Measurements from ENCODE around the gene OSBPL3.

Gene OSBPL3

GRCh38 chr7:24824400-24824799 lies 155.6 kb downstream of the OSBPL3 start:
- no peak for DNase-seq (ENCODE audit: low read depth, low spot score)
- Histone ChIP-seq H3K9me3 (ENCODE audit: low read depth, low read length) (no peaks in the 10 kb centered on the region), H3K9ac (ENCODE audit: insufficient read length) (no peak overlapping the region), H3K27ac (no peak overlapping the region), H3K36me3 (ENCODE audit: insufficient read depth, low read length) (no peaks in the 10 kb centered on the region), H3K4me3 (no peak overlapping the region)
- TF ChIP-seq POLR2AphosphoS5 (IDR thresholded peaks at IDR 0.05; ENCODE audit: borderline replicate concordance, low read depth, low read length) = no peak
- TF ChIP-seq FOXP2 (optimal IDR thresholded peaks at IDR 0.05; ENCODE audit: control extremely low read depth, extremely low read length, insufficient read depth) = no peak
- no peak for TF ChIP-seq EZH2 (IDR thresholded peaks at IDR 0.05)

- Histone ChIP-seq H3K9ac (ENCODE audit: insufficient read length) (no peak overlapping the region), H3K27ac (no peak overlapping the region)
Observed at GRCh38 chr7:24821754-24822054, 158.3 kb downstream of the OSBPL3 start.

GRCh38 chr7:24821045-24821753 lies 158.8 kb downstream of the OSBPL3 start:
- TF ChIP-seq POLR2AphosphoS5 (IDR thresholded peaks at IDR 0.05; ENCODE audit: borderline replicate concordance, low read depth, low read length) (no peak), FOXP2 (optimal IDR thresholded peaks at IDR 0.05; ENCODE audit: control extremely low read depth, extremely low read length, insufficient read depth) (no peak), EZH2 (IDR thresholded peaks at IDR 0.05) (no peak)
- H3K36me3 ChIP-seq (ENCODE audit: insufficient read depth, low read length) = no peaks in the 10 kb centered on the region
- no peak overlapping the region for H3K9ac ChIP-seq (ENCODE audit: insufficient read length)
- no peaks in the 10 kb centered on the region for H3K9me3 ChIP-seq (ENCODE audit: low read depth, low read length)
- no peak overlapping the region for H3K27ac ChIP-seq
- no peak for DNase-seq (ENCODE audit: low read depth, low spot score)
- no peak overlapping the region for H3K4me3 ChIP-seq

More at GRCh38 chr7:24821754-24822054, 158.3 kb downstream of the OSBPL3 start:
- Histone ChIP-seq H3K36me3 (ENCODE audit: insufficient read depth, low read length) (no peaks in the 10 kb centered on the region), H3K4me3 (no peak overlapping the region), H3K9me3 (ENCODE audit: low read depth, low read length) (no peaks in the 10 kb centered on the region)
- DNase-seq (ENCODE audit: low read depth, low spot score) = no peak
- TF ChIP-seq FOXP2 (optimal IDR thresholded peaks at IDR 0.05; ENCODE audit: control extremely low read depth, extremely low read length, insufficient read depth) = no peak
- no peak for TF ChIP-seq EZH2 (IDR thresholded peaks at IDR 0.05)
- TF ChIP-seq POLR2AphosphoS5 (IDR thresholded peaks at IDR 0.05; ENCODE audit: borderline replicate concordance, low read depth, low read length) = no peak

GRCh38 chr7:24820730-24821044 lies 159.3 kb downstream of the OSBPL3 start:
- Histone ChIP-seq H3K4me3 (no peak overlapping the region), H3K9ac (ENCODE audit: insufficient read length) (no peak overlapping the region), H3K9me3 (ENCODE audit: low read depth, low read length) (no peaks in the 10 kb centered on the region), H3K27ac (no peak overlapping the region), H3K36me3 (ENCODE audit: insufficient read depth, low read length) (no peaks in the 10 kb centered on the region)
- TF ChIP-seq FOXP2 (optimal IDR thresholded peaks at IDR 0.05; ENCODE audit: control extremely low read depth, extremely low read length, insufficient read depth) (no peak), EZH2 (IDR thresholded peaks at IDR 0.05) (no peak), POLR2AphosphoS5 (IDR thresholded peaks at IDR 0.05; ENCODE audit: borderline replicate concordance, low read depth, low read length) (no peak)
- DNase-seq (ENCODE audit: low read depth, low spot score) = no peak

GRCh38 chr7:24819916-24820689 lies 159.9 kb downstream of the OSBPL3 start:
- Histone ChIP-seq H3K4me3 (no peak overlapping the region), H3K27ac (no peak overlapping the region), H3K9me3 (ENCODE audit: low read depth, low read length) (no peaks in the 10 kb centered on the region), H3K36me3 (ENCODE audit: insufficient read depth, low read length) (no peaks in the 10 kb centered on the region), H3K9ac (ENCODE audit: insufficient read length) (no peak overlapping the region)
- no peak for TF ChIP-seq POLR2AphosphoS5 (IDR thresholded peaks at IDR 0.05; ENCODE audit: borderline replicate concordance, low read depth, low read length)
- no peak for TF ChIP-seq FOXP2 (optimal IDR thresholded peaks at IDR 0.05; ENCODE audit: control extremely low read depth, extremely low read length, insufficient read depth)
- TF ChIP-seq EZH2 (IDR thresholded peaks at IDR 0.05) = no peak
- peak; percentile 22 for DNase-seq (ENCODE audit: low read depth, low spot score)

- no peak for DNase-seq (ENCODE audit: low read depth, low spot score)
- no peak for TF ChIP-seq EZH2 (IDR thresholded peaks at IDR 0.05)
- no peak for TF ChIP-seq FOXP2 (optimal IDR thresholded peaks at IDR 0.05; ENCODE audit: control extremely low read depth, extremely low read length, insufficient read depth)
- TF ChIP-seq POLR2AphosphoS5 (IDR thresholded peaks at IDR 0.05; ENCODE audit: borderline replicate concordance, low read depth, low read length) = no peak
- Histone ChIP-seq H3K36me3 (ENCODE audit: insufficient read depth, low read length) (no peaks in the 10 kb centered on the region), H3K9me3 (ENCODE audit: low read depth, low read length) (no peaks in the 10 kb centered on the region), H3K4me3 (no peak overlapping the region), H3K27ac (no peak overlapping the region), H3K9ac (ENCODE audit: insufficient read length) (no peak overlapping the region)
Observed at GRCh38 chr7:24817339-24817738, 162.6 kb downstream of the OSBPL3 start.

GRCh38 chr7:24816868-24817267 lies 163.1 kb downstream of the OSBPL3 start:
- Histone ChIP-seq H3K4me3 (no peak overlapping the region), H3K9ac (ENCODE audit: insufficient read length) (no peak overlapping the region), H3K27ac (no peak overlapping the region), H3K9me3 (ENCODE audit: low read depth, low read length) (no peaks in the 10 kb centered on the region), H3K36me3 (ENCODE audit: insufficient read depth, low read length) (no peaks in the 10 kb centered on the region)
- no peak for DNase-seq (ENCODE audit: low read depth, low spot score)
- TF ChIP-seq FOXP2 (optimal IDR thresholded peaks at IDR 0.05; ENCODE audit: control extremely low read depth, extremely low read length, insufficient read depth) (no peak), EZH2 (IDR thresholded peaks at IDR 0.05) (no peak), POLR2AphosphoS5 (IDR thresholded peaks at IDR 0.05; ENCODE audit: borderline replicate concordance, low read depth, low read length) (no peak)

GRCh38 chr7:24812305-24812945 lies 167.6 kb downstream of the OSBPL3 start:
- no peaks in the 10 kb centered on the region for H3K36me3 ChIP-seq (ENCODE audit: insufficient read depth, low read length)
- no peak overlapping the region for H3K27ac ChIP-seq
- no peaks in the 10 kb centered on the region for H3K9me3 ChIP-seq (ENCODE audit: low read depth, low read length)
- no peak for DNase-seq (ENCODE audit: low read depth, low spot score)
- TF ChIP-seq EZH2 (IDR thresholded peaks at IDR 0.05) (no peak), FOXP2 (optimal IDR thresholded peaks at IDR 0.05; ENCODE audit: control extremely low read depth, extremely low read length, insufficient read depth) (no peak), POLR2AphosphoS5 (IDR thresholded peaks at IDR 0.05; ENCODE audit: borderline replicate concordance, low read depth, low read length) (no peak)
- H3K4me3 ChIP-seq = no peak overlapping the region
- H3K9ac ChIP-seq (ENCODE audit: insufficient read length) = no peak overlapping the region
